H9 (cell line): ENCODE data around the gene OPHN1. TPM values are rescaled to one million over a fixed set of nuclear protein-coding genes. Genes with fewer than 3 reads are reported as not detected.

Experiments
- DNase-seq: peaks from one replicate; pipeline ENCODE4 v3.0.0-alpha.2; 2017
- H2AFZ ChIP-seq: one replicate; pipeline ENCODE4 v1.6.1; 2013; ENCODE audit warnings: mild to moderate bottlenecking, low read length, control low read depth, moderate library complexity
- H2AK5ac ChIP-seq: 2 replicates; pipeline ENCODE4 v1.6.1; 2013; ENCODE audit warnings: low read length, control low read depth, mixed read lengths; ENCODE audit not compliant: insufficient read length
- H2BK120ac ChIP-seq: one replicate; pipeline ENCODE4 v1.6.1; 2013; ENCODE audit warnings: low read depth, mild to moderate bottlenecking, low read length, control low read depth, inconsistent platforms; ENCODE audit not compliant: poor library complexity, severe bottlenecking
- H2BK12ac ChIP-seq: 2 replicates; pipeline ENCODE4 v1.6.1; 2013; ENCODE audit warnings: low read length, control low read depth, mixed read lengths, low read depth; ENCODE audit not compliant: insufficient read length
- H2BK15ac ChIP-seq: 2 replicates; pipeline ENCODE4 v1.6.1; 2013; ENCODE audit warnings: low read depth, low read length, control low read depth
- H2BK20ac ChIP-seq: one replicate; pipeline ENCODE4 v1.6.1; 2013; ENCODE audit warnings: low read depth, mild to moderate bottlenecking, low read length, control low read depth, inconsistent platforms; ENCODE audit not compliant: poor library complexity, severe bottlenecking
- H2BK5ac ChIP-seq: 2 replicates; pipeline ENCODE4 v1.6.1; 2013; ENCODE audit warnings: low read length, control low read depth, mixed read lengths; ENCODE audit not compliant: insufficient read length
- H3K14ac ChIP-seq: 2 replicates; pipeline ENCODE4 v1.6.1; 2013; ENCODE audit warnings: low read length, control low read depth; ENCODE audit not compliant: insufficient read depth
- H3K18ac ChIP-seq: 2 replicates; pipeline ENCODE4 v1.6.1; 2013; ENCODE audit warnings: low read depth, mild to moderate bottlenecking, mixed read lengths, low read length, control low read depth; ENCODE audit not compliant: insufficient read length
- H3K23ac ChIP-seq: 2 replicates; pipeline ENCODE4 v1.6.1; 2013; ENCODE audit warnings: low read length, control low read depth, mixed read lengths, low read depth; ENCODE audit not compliant: insufficient read length
- H3K23me2 ChIP-seq: 2 replicates; pipeline ENCODE4 v1.6.1; 2013; ENCODE audit warnings: low read depth, mild to moderate bottlenecking, mixed read lengths, low read length, control low read depth; ENCODE audit not compliant: insufficient read length, poor library complexity, severe bottlenecking
- H3K27ac ChIP-seq: 2 replicates; pipeline ENCODE4 v1.5.1; 2013; ENCODE audit warnings: low read length, control low read depth, mixed read lengths, low read depth; ENCODE audit not compliant: insufficient read length
- H3K27me3 ChIP-seq: 2 replicates; pipeline ENCODE4 v1.6.1; 2013; ENCODE audit warnings: low read length, control low read depth, inconsistent platforms; ENCODE audit not compliant: insufficient read depth
- H3K4ac ChIP-seq: 2 replicates; pipeline ENCODE4 v1.6.1; 2013; ENCODE audit warnings: low read depth, mild to moderate bottlenecking, control low read depth, inconsistent platforms, low read length, moderate library complexity
- H3K4me1 ChIP-seq: 2 replicates; pipeline ENCODE4 v1.6.1; 2013; ENCODE audit warnings: low read length, control low read depth, inconsistent platforms; ENCODE audit not compliant: insufficient read depth
- H3K4me2 ChIP-seq: 2 replicates; pipeline ENCODE4 v1.6.1; 2013; ENCODE audit warnings: low read length, control low read depth, mixed read lengths; ENCODE audit not compliant: insufficient read length, insufficient read depth
- H3K56ac ChIP-seq: 2 replicates; pipeline ENCODE4 v1.6.1; 2013; ENCODE audit warnings: low read depth, mild to moderate bottlenecking, mixed read lengths, low read length, control low read depth; ENCODE audit not compliant: insufficient read length
- H3K79me1 ChIP-seq: 2 replicates; pipeline ENCODE4 v1.6.1; 2013; ENCODE audit warnings: low read depth, mild to moderate bottlenecking, moderate library complexity, low read length, control low read depth, inconsistent platforms; ENCODE audit not compliant: insufficient read depth, poor library complexity, severe bottlenecking
- H3K79me2 ChIP-seq: 2 replicates; pipeline ENCODE4 v1.6.1; 2013; ENCODE audit warnings: low read length, control low read depth, inconsistent platforms; ENCODE audit not compliant: insufficient read depth
- H3K9ac ChIP-seq: 2 replicates; pipeline ENCODE4 v1.6.1; 2013; ENCODE audit warnings: low read length, control low read depth, mixed read lengths; ENCODE audit not compliant: insufficient read length; ENCODE audit errors: extremely low read depth
- H3K9me3 ChIP-seq: one replicate; pipeline ENCODE4 v1.6.1; 2013; ENCODE audit warnings: low read depth, low read length, inconsistent platforms; ENCODE audit not compliant: control insufficient read depth
- H3T11ph ChIP-seq: one replicate; pipeline ENCODE4 v1.6.1; 2013; ENCODE audit warnings: mild to moderate bottlenecking, low read length, control low read depth, inconsistent platforms
- H4K20me1 ChIP-seq: one replicate; pipeline ENCODE4 v1.6.1; 2013; ENCODE audit not compliant: control insufficient read depth, insufficient read length, insufficient read depth
- H4K5ac ChIP-seq: 2 replicates; pipeline ENCODE4 v1.6.1; 2013; ENCODE audit warnings: low read depth, mild to moderate bottlenecking, mixed read lengths, low read length, control low read depth; ENCODE audit not compliant: insufficient read length
- H4K8ac ChIP-seq: replicated peaks from 2 replicates; pipeline ENCODE4 v1.6.1; 2013; ENCODE audit warnings: low read length, control low read depth, mixed read lengths, low read depth; ENCODE audit not compliant: insufficient read length
- H4K91ac ChIP-seq: 2 replicates; pipeline ENCODE4 v1.6.1; 2013; ENCODE audit warnings: low read depth, mild to moderate bottlenecking, moderate library complexity, mixed read lengths, low read length, control low read depth; ENCODE audit not compliant: insufficient read length
- H3K27ac Mint-ChIP-seq, 3 experiments: 2 replicates in 2 of 3; 3 replicates in 1 of 3; pipeline ENCODE4 v1.8.0; 2020 to 2021; ENCODE audit warnings: mixed read lengths in 3 of 3, mild to moderate bottlenecking in 1 of 3, moderate library complexity in 1 of 3
- H3K27me3 Mint-ChIP-seq: 2 replicates; pipeline ENCODE4 v1.8.0; 2021; ENCODE audit warnings: low read depth, mild to moderate bottlenecking, moderate library complexity, mixed read lengths
- H3K36me3 Mint-ChIP-seq, 3 experiments: 2 replicates in 2 of 3; 3 replicates in 1 of 3; pipeline ENCODE4 v1.8.0; 2020 to 2021; ENCODE audit warnings: low read depth in 3 of 3, mixed read lengths in 3 of 3; ENCODE audit not compliant: insufficient read depth in 1 of 3
- H3K4me1 Mint-ChIP-seq, 2 experiments: 2 replicates each; pipeline ENCODE4 v1.8.0; 2020; ENCODE audit warnings: mixed read lengths in 2 of 2
- H3K4me3 Mint-ChIP-seq, 2 experiments: 2 replicates in 1 of 2; 3 replicates in 1 of 2; pipeline ENCODE4 v1.8.0; 2020 to 2021; ENCODE audit warnings: mild to moderate bottlenecking in 2 of 2, mixed read lengths in 2 of 2, moderate library complexity in 1 of 2
- H3K9me3 Mint-ChIP-seq, 2 experiments: 2 replicates in 1 of 2; 3 replicates in 1 of 2; pipeline ENCODE4 v1.8.0; 2020; ENCODE audit warnings: mild to moderate bottlenecking in 2 of 2, mixed read lengths in 2 of 2, moderate library complexity in 1 of 2
- CTCF ChIP-seq: fragments of 200-600 bp; sonication (generic); conservative IDR thresholded peaks from 3 replicates; pipeline ENCODE4 v1.8.0; 2021; ENCODE audit warnings: antibody characterized with exemption, mild to moderate bottlenecking
- total RNA-seq: library from RNA; stranded (reverse); gene quantifications from 2 replicates; pipeline ENCODE4 v1.2.1, GENCODE V29; 2021

Gene OPHN1
- total RNA-seq, 1 experiment from 2014 or later = 1.5 TPM

- Histone ChIP-seq H2BK5ac (no peak overlapping the region), H3K9me3 (peaks cover 11% of the 10 kb centered on the region), H2BK15ac (no peak overlapping the region), H3K4me1 (no peaks in the 10 kb centered on the region), H3K56ac (no peak overlapping the region), H2BK20ac (no peak overlapping the region), H3K14ac (no peak overlapping the region), H3K23me2 (no peaks in the 10 kb centered on the region), H4K5ac (no peak overlapping the region), H3K23ac (no peak overlapping the region), H4K91ac (no peak overlapping the region), H4K8ac (no peak overlapping the region), H3K27ac (no peak overlapping the region), H2AFZ (no peak overlapping the region), H3K9ac (no peak overlapping the region), H2BK120ac (no peak overlapping the region), H3K4ac (no peak overlapping the region), H3K4me2 (no peak overlapping the region), H3K18ac (no peak overlapping the region), H3K79me1 (no peaks in the 10 kb centered on the region), H3T11ph (no peak overlapping the region), H2BK12ac (no peak overlapping the region), H3K27me3 (no peaks in the 10 kb centered on the region), H2AK5ac (no peak overlapping the region), H4K20me1 (peaks cover 2% of the 10 kb centered on the region), H3K79me2 (no peaks in the 10 kb centered on the region)
- no peaks in the 10 kb centered on the region for H3K27me3 Mint-ChIP-seq
- no peak for DNase-seq
- peaks cover 0 to 4% (median 0%) of the 10 kb centered on the region in 3 experiments; a peak in 2 of 7 replicates for H3K36me3 Mint-ChIP-seq
- peaks cover 6% of the 10 kb centered on the region in 2 experiments for H3K4me1 Mint-ChIP-seq
- no peak overlapping the region for H3K27ac Mint-ChIP-seq
- H3K4me3 Mint-ChIP-seq = no peak overlapping the region
- TF ChIP-seq CTCF = no peak
- peaks cover 50 to 58% of the 10 kb centered on the region in 2 experiments for H3K9me3 Mint-ChIP-seq
Measured at GRCh38 chrX:68195561-68195960, 237.7 kb downstream of the OPHN1 start.
